Mucosa of descending colon (tissue), 3 donors: Measurements from ENCODE around the gene HCN1. TPM values are rescaled to one million over a fixed set of nuclear protein-coding genes. Genes with fewer than 3 reads are reported as not detected.

Experiments used
- ATAC-seq: fragments of 200-7000 bp; cut with Tn5 transposase; one replicate; pipeline ENCODE4 v1.9.1; 2020; ENCODE audit warnings: mild to moderate bottlenecking, moderate library complexity
- DNase-seq, 3 donors: peaks; one replicate each; pipeline ENCODE4 v3.0.0-alpha.2; 2020
- H3K36me3 ChIP-seq: fragments of 200-600 bp; one replicate; pipeline ENCODE4 v1.8.0; 2021; ENCODE audit warnings: low read depth, mild to moderate bottlenecking
- H3K4me1 ChIP-seq: fragments of 200-600 bp; one replicate; pipeline ENCODE4 v1.8.0; 2021; ENCODE audit warnings: low read depth, mild to moderate bottlenecking
- H3K4me3 ChIP-seq: fragments of 200-600 bp; one replicate; pipeline ENCODE4 v1.8.0; 2021; ENCODE audit warnings: mild to moderate bottlenecking
- H3K9me3 ChIP-seq: fragments of 200-600 bp; one replicate; pipeline ENCODE4 v1.8.0; 2021; ENCODE audit warnings: mild to moderate bottlenecking
- CTCF ChIP-seq: fragments of 200-600 bp; IDR thresholded peaks from one replicate; pipeline ENCODE4 v1.8.0; 2022; ENCODE audit warnings: antibody characterized with exemption, mild to moderate bottlenecking
- intact Hi-C, 2 donors: fragments of 100-400 bp; cut with DNase I in 1 of 2; cut with micrococcal nuclease in 1 of 2; formaldehyde crosslinking; loops; one replicate each; pipeline versions ENCODE4 v1.11.0 to v1.11.1; 2022; cut with DNase I, micrococcal nuclease
- total RNA-seq, 3 donors: library from RNA; stranded (reverse); fragmentation: NEBNext Ultra II Directional in 2 of 3; extraction: Animal tissue kit (Norgen Biotek cat#: 25700) in 2 of 3; gene quantifications; one replicate each; pipeline versions ENCODE4 v1.2.1 to v1.2.4, GENCODE V29; 2021 to 2023
- donor health status: DM: no; HTN: no; CAD: no; lungs with moderate emphysema.
- donor health status: DM: no; HTN: no; CAD: no.
- donor health status: DM: no; HTN: yes; CAD: no.

The HCN1 gene
- total RNA-seq, 3 donors from 2014 or later, result 0.05 to 0.35 TPM; not detected in 1

GRCh38 chr5:45643056-45643455 lies 53.1 kb downstream of the HCN1 start:
- Histone ChIP-seq H3K4me1 (no peaks in the 10 kb centered on the region), H3K36me3 (no peaks in the 10 kb centered on the region), H3K9me3 (no peaks in the 10 kb centered on the region), H3K4me3 (no peak overlapping the region)
- ATAC-seq (no peak), DNase-seq (no peak)
- intact Hi-C loops, result no loop called here
- TF ChIP-seq CTCF, result no peak

- no peaks in the 10 kb centered on the region for H3K9me3 ChIP-seq
- intact Hi-C loops, result no loop called here
- H3K4me3 ChIP-seq, result no peak overlapping the region
- TF ChIP-seq CTCF, result no peak
- no peak for DNase-seq
- H3K36me3 ChIP-seq, result no peaks in the 10 kb centered on the region
- H3K4me1 ChIP-seq, result no peaks in the 10 kb centered on the region
- ATAC-seq, result no peak
Observed at GRCh38 chr5:45642370-45642769, 53.8 kb downstream of the HCN1 start.

- H3K9me3 ChIP-seq, result no peaks in the 10 kb centered on the region
- no peak for DNase-seq
- no peaks in the 10 kb centered on the region for H3K36me3 ChIP-seq
- intact Hi-C loops, result no loop called here
- no peak for TF ChIP-seq CTCF
- H3K4me3 ChIP-seq, result no peak overlapping the region
- ATAC-seq, result no peak
- no peaks in the 10 kb centered on the region for H3K4me1 ChIP-seq
Observed at GRCh38 chr5:45639040-45639439, 57.1 kb downstream of the HCN1 start.

GRCh38 chr5:45627076-45627656 lies 69.0 kb downstream of the HCN1 start:
- Histone ChIP-seq H3K9me3 (no peaks in the 10 kb centered on the region), H3K4me1 (no peaks in the 10 kb centered on the region), H3K4me3 (no peak overlapping the region), H3K36me3 (no peaks in the 10 kb centered on the region)
- no peak for ATAC-seq
- no peak for TF ChIP-seq CTCF
- intact Hi-C loops, result no loop called here
- DNase-seq, result no peak

GRCh38 chr5:45623832-45624231 lies 72.3 kb downstream of the HCN1 start:
- intact Hi-C loops, result no loop called here
- no peak for ATAC-seq
- Histone ChIP-seq H3K4me3 (no peak overlapping the region), H3K4me1 (no peaks in the 10 kb centered on the region), H3K36me3 (no peaks in the 10 kb centered on the region), H3K9me3 (no peaks in the 10 kb centered on the region)
- no peak for TF ChIP-seq CTCF
- DNase-seq, result no peak

- ATAC-seq (no peak), DNase-seq (no peak)
- Histone ChIP-seq H3K4me1 (no peaks in the 10 kb centered on the region), H3K9me3 (no peaks in the 10 kb centered on the region), H3K36me3 (no peaks in the 10 kb centered on the region), H3K4me3 (no peak overlapping the region)
- no peak for TF ChIP-seq CTCF
- intact Hi-C loops, result no loop called here
Observed at GRCh38 chr5:45622365-45622764, 73.8 kb downstream of the HCN1 start.
